Left ventricle myocardium inferior (tissue), 1 donor: ENCODE results near the gene BMPR1B. TPM values are rescaled to one million over a fixed set of nuclear protein-coding genes. Genes with fewer than 3 reads are reported as not detected.

ENCODE experiments used
- DNase-seq: peaks from one replicate; pipeline ENCODE4 v3.0.0-alpha.2; 2020
- H3K27ac ChIP-seq: fragments of 200-600 bp; replicated peaks from 2 replicates; pipeline ENCODE4 v1.8.0; 2021
- H3K27me3 ChIP-seq: fragments of 200-600 bp; 2 replicates; pipeline ENCODE4 v1.8.0; 2021; ENCODE audit warnings: low read depth
- H3K36me3 ChIP-seq: fragments of 200-600 bp; 2 replicates; pipeline ENCODE4 v1.8.0; 2021
- H3K4me1 ChIP-seq: fragments of 200-600 bp; 2 replicates; pipeline ENCODE4 v1.8.0; 2021
- H3K4me3 ChIP-seq: fragments of 200-600 bp; 2 replicates; pipeline ENCODE4 v1.8.0; 2021; ENCODE audit warnings: mild to moderate bottlenecking, moderate library complexity
- H3K9me3 ChIP-seq: fragments of 200-600 bp; replicated peaks from 2 replicates; pipeline ENCODE4 v1.8.0; 2021
- CTCF ChIP-seq: fragments of 200-600 bp; IDR thresholded peaks from 2 replicates; pipeline ENCODE4 v1.8.0; 2021; ENCODE audit warnings: antibody characterized with exemption, mild to moderate bottlenecking, borderline replicate concordance
- intact Hi-C: fragments of 100-400 bp; cut with micrococcal nuclease; formaldehyde crosslinking; loops from one replicate; pipeline ENCODE4 v1.11.0; 2022
- total RNA-seq: library from RNA; stranded (reverse); fragmentation: NEBNext Ultra II Directional; extraction: Animal tissue kit (Norgen Biotek cat#: 25700); gene quantifications from one replicate; pipeline ENCODE4 v1.2.1, GENCODE V29; 2021
- donor health status: DM: no; HTN: yes; CAD: no; lungs with severe emphysema.

BMPR1B gene
- total RNA-seq, 1 donor from 2014 or later, result 3.0 TPM

- Histone ChIP-seq H3K4me3 (no peak overlapping the region), H3K27me3 (peaks cover 46% of the 10 kb centered on the region), H3K36me3 (no peaks in the 10 kb centered on the region), H3K4me1 (peaks cover 13% of the 10 kb centered on the region), H3K9me3 (no peaks in the 10 kb centered on the region), H3K27ac (no peak overlapping the region)
- DNase-seq, result no peak
- intact Hi-C loops, result no loop called here
- no peak for TF ChIP-seq CTCF
Measured at GRCh38 chr4:94803181-94803580, 45.4 kb downstream of the BMPR1B start.

- TF ChIP-seq CTCF, result no peak
- peaks cover 13% of the 10 kb centered on the region for H3K4me1 ChIP-seq
- H3K27me3 ChIP-seq, result peaks cover 51% of the 10 kb centered on the region
- H3K36me3 ChIP-seq, result no peaks in the 10 kb centered on the region
- DNase-seq, result no peak
- H3K4me3 ChIP-seq, result no peak overlapping the region
- no peaks in the 10 kb centered on the region for H3K9me3 ChIP-seq
- intact Hi-C loops, result no loop called here
- H3K27ac ChIP-seq, result no peak overlapping the region
Measured at GRCh38 chr4:94804650-94805049, 46.9 kb downstream of the BMPR1B start.

DNA sequence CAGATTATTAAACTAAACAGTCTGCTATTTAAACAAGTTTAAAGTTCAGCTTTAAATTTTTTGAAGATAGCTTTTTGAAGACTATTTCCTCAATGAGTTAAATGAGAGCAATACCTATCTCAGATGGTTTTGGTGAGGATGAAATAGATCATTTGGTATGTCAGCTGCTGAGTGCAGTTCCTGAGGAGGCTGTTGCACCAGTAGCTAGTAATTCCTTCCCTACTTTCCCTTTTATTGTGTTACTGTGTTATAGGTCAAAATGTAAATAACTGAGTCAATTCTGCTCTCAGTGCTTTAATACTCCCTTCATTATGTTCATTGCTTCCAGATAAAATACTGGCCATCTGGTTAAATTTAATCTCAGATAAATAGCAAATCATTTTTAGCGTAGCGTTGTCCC, 48.6 kb downstream of the BMPR1B start:
- TF ChIP-seq CTCF, result no peak
- Histone ChIP-seq H3K9me3 (no peaks in the 10 kb centered on the region), H3K4me1 (peaks cover 8% of the 10 kb centered on the region), H3K27ac (no peak overlapping the region), H3K4me3 (no peak overlapping the region), H3K36me3 (no peaks in the 10 kb centered on the region), H3K27me3 (peaks cover 52% of the 10 kb centered on the region)
- intact Hi-C loops, result no loop called here
- DNase-seq, result no peak

GRCh38 chr4:94811643-94812042, 53.9 kb downstream of the BMPR1B start:
- no peak overlapping the region for H3K27ac ChIP-seq
- intact Hi-C loops, result no loop called here
- H3K27me3 ChIP-seq, result peaks cover 83% of the 10 kb centered on the region
- no peak overlapping the region for H3K4me3 ChIP-seq
- H3K9me3 ChIP-seq, result no peaks in the 10 kb centered on the region
- no peaks in the 10 kb centered on the region for H3K36me3 ChIP-seq
- no peak for DNase-seq
- TF ChIP-seq CTCF, result no peak
- no peaks in the 10 kb centered on the region for H3K4me1 ChIP-seq

DNA sequence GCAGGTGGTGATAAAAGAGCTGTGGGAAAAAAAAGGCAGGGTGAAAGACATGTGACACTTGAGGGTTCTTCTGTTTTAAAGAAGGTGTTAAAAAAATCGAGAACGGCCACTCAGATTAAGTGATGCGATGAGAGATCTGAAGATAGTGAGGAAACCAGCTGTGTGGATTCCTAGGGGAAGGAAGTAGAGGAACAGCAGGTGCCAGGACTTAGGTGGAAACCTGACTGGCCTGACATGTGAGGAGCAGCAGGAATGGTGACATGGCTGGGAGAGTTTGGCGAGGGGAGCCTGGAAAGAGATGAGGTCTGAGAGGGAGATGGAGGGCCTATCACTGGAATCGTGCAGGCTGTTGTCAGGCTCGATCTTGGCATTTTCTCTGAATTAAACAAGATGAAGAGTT, 55.5 kb downstream of the BMPR1B start:
- TF ChIP-seq CTCF, result no peak
- intact Hi-C loops, result no loop called here
- peaks cover 70% of the 10 kb centered on the region for H3K27me3 ChIP-seq
- no peak overlapping the region for H3K27ac ChIP-seq
- H3K4me1 ChIP-seq, result no peaks in the 10 kb centered on the region
- no peaks in the 10 kb centered on the region for H3K9me3 ChIP-seq
- no peak for DNase-seq
- no peak overlapping the region for H3K4me3 ChIP-seq
- H3K36me3 ChIP-seq, result no peaks in the 10 kb centered on the region

DNA sequence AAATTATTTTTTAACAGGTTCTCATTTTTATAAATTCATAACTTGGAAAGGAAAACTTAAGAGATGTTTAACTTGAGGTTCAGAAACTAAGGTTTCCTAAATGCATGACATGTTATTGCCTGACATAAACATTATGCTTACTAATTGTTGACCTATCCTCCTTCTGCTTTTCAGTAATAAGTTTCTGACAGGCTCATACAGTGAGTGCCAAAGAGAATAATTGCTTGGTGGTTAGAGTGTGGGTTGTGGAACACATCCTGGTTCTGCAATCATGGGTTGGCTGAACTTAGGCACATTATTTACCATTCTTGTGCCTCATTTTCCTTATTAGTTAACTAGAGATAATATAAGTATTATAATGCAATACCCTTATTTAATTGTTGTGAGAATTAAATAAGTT, 56.5 kb downstream of the BMPR1B start:
- no peaks in the 10 kb centered on the region for H3K36me3 ChIP-seq
- intact Hi-C loops, result no loop called here
- peaks cover 1% of the 10 kb centered on the region for H3K4me1 ChIP-seq
- TF ChIP-seq CTCF, result no peak
- no peak for DNase-seq
- peaks cover 59% of the 10 kb centered on the region for H3K27me3 ChIP-seq
- no peaks in the 10 kb centered on the region for H3K9me3 ChIP-seq
- H3K27ac ChIP-seq, result no peak overlapping the region
- H3K4me3 ChIP-seq, result no peak overlapping the region
